NCI-H2227 (cell line): ENCODE data around the gene GRIA1.

Experiments used
- DNase-seq: peaks from one replicate; lab custom pipeline; 2025; ENCODE audit not compliant: unreplicated experiment; lab: John Stamatoyannopoulos, UW

GRIA1 gene

DNA sequence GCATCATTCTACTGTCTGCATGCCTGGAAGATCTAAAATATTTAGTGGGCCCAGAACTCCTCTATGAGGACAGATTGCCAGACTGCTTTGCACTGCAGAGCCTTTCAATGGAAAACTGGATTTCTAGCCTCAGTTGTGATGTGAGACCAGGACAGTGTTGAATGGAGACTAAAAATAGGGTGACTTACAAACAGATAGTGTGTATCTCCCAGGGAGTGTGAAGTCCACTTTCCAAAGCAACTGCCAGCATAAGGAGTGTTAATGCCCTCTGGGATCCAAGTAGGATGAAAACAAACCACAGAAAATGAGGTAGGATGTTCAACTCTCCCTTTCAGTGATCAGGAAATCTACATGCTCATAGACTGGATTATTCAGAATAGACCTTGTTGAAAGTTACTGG lies 119.5 kb downstream of the GRIA1 start:
- no peak for DNase-seq

- DNase-seq: no peak
Observed at GRCh38 chr5:153610811-153611210, 120.3 kb downstream of the GRIA1 start.

- DNase-seq: no peak
Observed at GRCh38 chr5:153613144-153613543, 122.7 kb downstream of the GRIA1 start.

DNA sequence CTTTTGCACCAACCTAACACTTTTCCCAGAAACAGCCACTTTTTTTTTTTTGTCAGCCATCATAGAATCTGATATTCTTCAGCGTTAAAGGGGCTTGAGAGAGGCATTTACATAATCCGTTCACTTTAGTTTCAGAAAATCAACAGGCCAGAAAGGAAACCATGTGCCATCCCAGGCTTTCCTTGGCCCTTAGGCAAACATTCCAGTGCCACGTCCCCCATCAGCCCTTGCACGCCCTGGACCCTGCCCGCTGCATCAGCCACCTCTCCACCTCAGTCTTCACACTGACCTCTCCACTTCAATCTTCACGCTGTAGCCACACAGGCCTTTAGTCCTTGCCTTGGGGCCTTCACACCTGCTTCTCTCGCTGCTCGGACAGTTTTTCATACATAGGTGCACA lies 123.2 kb downstream of the GRIA1 start:
- no peak for DNase-seq

- no peak for DNase-seq
Observed at GRCh38 chr5:153617190-153617589, 126.7 kb downstream of the GRIA1 start.

DNA sequence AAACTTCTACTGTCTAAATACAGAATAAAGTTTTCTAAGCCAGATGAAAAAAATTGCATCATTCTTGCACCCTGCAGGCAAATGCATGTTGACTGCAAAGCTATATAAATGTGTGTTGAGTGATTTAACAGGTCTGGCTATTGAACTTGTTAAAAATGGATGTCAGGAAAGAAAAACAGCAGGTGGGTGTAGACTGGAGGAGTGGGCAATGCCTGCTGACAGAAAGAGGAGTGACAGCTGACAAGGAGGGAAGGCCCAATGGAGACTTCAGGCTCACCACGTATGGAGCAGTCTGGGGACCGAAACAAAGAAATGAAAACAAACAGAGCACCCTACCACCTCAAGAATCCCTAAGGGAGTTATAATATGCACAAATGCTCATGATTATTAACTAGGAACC lies 127.8 kb downstream of the GRIA1 start:
- DNase-seq: no peak

GRCh38 chr5:153618867-153619266 lies 128.4 kb downstream of the GRIA1 start:
- no peak for DNase-seq

DNA sequence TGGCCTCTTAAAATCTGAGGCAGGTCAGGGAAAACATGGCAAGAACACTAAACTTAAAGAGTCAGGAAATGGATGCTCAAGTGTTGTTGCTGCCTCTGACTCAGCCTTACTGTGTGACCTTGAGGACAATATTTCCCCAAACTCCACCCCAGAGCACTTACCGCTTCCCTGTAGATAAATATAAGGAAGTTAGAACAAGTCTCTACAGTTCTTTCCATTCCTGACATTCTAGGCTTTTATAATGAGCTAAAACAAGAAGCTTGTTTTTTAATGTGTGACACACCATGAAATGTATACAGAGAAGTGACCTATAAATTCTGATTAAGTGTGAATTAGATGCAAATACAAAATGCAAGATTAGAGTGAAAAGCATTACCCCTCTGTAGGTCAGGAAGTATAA lies 129.3 kb downstream of the GRIA1 start:
- no peak for DNase-seq

GRCh38 chr5:153623124-153623523 lies 132.7 kb downstream of the GRIA1 start:
- DNase-seq: no peak

DNA sequence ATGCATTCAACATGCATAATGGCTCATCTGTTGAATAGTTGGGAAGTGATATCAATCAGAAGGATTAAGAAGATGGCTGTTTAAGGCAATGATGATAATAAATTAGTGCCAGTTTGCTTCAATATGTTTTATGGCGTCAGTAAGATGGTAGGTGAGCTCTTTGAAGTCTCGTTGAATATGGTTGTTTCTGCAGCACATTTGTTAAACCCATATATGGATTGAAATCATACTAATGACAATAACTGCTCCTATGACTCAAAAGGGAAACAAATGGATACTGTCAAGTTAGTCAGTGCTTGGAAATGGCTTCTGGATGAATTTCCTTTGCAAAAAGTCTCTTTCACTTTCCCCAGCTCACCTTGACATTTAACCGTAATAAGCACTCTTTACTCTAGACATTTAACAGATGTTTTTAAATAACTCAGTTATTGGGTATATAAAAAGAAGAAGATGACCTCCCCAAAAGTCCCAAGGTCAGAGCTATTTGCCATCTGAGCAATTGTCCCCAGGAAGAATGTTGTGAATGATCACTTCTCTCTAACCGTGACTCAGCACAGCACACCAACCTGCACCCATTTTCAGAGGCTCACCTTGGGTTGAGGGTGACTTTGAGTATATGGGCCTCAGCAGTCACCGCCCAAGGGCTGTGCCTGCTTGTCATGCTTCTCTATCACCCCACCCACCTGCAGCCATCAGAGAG lies 133.4 kb downstream of the GRIA1 start:
- DNase-seq: no peak

- no peak for DNase-seq
Observed at GRCh38 chr5:153624451-153624765, 133.9 kb downstream of the GRIA1 start.

- DNase-seq: no peak
Observed at GRCh38 chr5:153625826-153626354, 135.4 kb downstream of the GRIA1 start.

GRCh38 chr5:153626836-153627235 lies 136.4 kb downstream of the GRIA1 start:
- DNase-seq: no peak

- no peak for DNase-seq
Observed at GRCh38 chr5:153629027-153629895, 138.8 kb downstream of the GRIA1 start.

GRCh38 chr5:153630546-153630945 lies 140.1 kb downstream of the GRIA1 start:
- no peak for DNase-seq

DNA sequence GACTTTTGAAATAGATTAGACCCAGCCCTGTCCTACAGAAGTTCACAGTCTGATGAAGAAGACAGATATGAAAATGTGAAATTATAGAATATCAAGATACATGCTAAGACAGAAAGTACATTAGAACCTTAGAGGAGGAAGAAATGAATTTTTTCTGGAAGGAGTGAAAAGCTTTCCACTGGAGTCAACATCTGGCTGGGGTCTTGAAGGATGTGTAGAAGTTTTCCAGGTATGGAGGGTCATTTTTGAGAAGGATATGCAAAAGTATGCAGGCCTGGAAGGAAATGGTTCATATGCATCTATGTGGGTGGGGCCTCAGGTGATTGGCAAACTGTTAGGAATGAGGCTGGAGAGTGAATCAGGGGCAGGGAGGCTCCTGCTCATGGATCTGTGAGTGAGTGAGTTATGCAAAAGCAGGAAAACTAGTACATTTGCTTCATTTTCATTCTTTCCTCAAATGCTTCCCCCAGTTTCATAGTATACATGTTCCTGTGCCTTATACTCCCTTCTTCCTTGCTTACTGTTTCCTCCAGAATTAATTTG lies 142.3 kb downstream of the GRIA1 start:
- DNase-seq: no peak

- no peak for DNase-seq
Observed at GRCh38 chr5:153636670-153637451, 146.4 kb downstream of the GRIA1 start.

- no peak for DNase-seq
Observed at GRCh38 chr5:153640293-153640692, 149.8 kb downstream of the GRIA1 start.

DNA sequence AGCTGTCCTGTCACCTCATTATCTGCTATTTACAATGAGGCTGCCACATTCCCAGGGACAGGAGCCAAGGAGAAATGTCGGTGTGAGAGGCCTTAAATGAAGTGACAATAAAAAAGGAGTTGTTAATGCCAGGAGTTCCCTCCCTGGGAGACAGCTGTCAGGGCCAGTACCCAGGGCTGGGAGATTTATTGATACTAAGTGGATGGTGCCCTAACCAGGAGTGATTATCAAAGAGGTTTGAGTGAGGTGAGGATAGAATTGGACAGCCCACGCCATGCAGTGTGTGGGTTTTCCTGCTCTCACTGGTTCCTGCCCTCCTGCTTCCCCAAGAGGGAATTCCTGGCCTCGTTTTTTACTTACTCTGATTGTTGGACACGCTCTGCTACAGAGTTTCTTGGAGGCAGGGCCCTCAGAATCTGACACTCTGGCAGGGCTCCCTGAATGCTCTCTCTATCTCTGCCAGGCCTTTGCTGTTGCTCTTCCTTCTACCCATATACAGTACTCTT lies 150.8 kb downstream of the GRIA1 start:
- DNase-seq: peak; percentile 10

DNA sequence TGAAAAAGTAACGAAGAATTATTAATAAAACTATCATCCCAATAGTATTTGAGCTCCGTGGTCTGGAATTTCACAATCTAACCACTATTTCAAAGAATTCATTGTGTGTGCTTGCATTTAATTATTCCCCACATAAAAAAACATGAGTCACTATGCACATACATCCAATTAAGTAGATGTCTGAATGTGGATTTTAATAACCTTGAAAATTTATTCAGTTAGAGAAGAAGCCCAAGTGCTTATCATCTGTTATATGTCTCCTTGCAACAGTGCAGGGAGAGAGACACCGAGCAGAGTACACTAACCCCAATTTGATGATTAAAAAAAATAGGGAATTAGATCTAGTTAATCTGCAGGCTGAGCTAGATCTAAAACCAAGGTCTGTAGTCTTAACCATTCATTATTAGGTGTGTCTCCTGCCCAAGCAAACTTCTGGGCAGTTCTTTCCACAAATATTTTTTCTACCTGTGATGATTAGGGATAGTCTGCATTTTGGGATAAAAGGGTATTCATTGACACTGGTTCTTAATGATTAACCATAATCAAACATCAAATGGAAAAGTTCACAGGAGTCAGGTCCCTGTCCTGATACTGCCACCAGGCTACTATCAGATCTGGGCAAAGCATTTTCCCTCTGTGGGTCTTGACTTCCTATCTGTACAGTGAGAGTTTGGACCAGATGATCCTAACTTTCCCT lies 164.2 kb downstream of the GRIA1 start:
- no peak for DNase-seq

DNA sequence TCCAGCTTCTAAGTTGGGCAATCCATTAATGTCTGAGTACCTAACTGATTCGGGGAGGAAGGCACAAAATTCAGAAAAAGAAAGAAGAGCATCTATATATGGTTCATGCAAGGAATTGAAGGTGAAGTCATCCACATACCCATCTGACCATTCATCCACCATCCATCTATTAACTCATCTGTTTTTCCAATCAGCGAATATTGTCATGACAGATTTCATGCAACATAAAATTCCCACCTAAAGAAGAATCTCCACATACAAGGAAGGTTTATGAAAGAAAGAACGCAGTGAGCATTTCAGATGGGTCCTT lies 164.7 kb downstream of the GRIA1 start:
- DNase-seq: no peak
